HepG2 (cell line): ENCODE measurements around the gene WWC2. TPM values are rescaled to one million over a fixed set of nuclear protein-coding genes. Genes with fewer than 3 reads are reported as not detected.
"Not testable (repeated sequence)": the region's sequence is repeated elsewhere in the genome, so short reads cannot be mapped to it uniquely, and the experiment has no call there.

Source experiments
- ATAC-seq: fragments of 200-7000 bp; cut with Tn5 transposase; 3 replicates; pipeline ENCODE4 v1.9.1; 2020; ENCODE audit warnings: mild to moderate bottlenecking, moderate library complexity
- BruUV-seq: library from RNA; stranded (reverse); fragments of 400-500 nt; replicated peaks from 2 replicates; lab custom pipeline; 2021; lab: Mats Ljungman, UMichigan
- CTCF ChIA-PET: fragments of 300-600 bp; formaldehyde crosslinking; extraction: SDS; loops from one replicate; lab custom pipeline; 2021; ENCODE audit warnings: low total read pairs, inconsistent platforms, low intra/inter-chr PET ratio; lab: Yijun Ruan, JAX
- POLR2A ChIA-PET: fragments of 350-600 bp; sonication (Branson Sonifier 250); formaldehyde crosslinking; loops from one replicate; lab custom pipeline; 2020; ENCODE audit warnings: antibody characterized with exemption, inconsistent platforms; lab: Yijun Ruan, JAX
- DNase-seq: peaks from one replicate; pipeline ENCODE4 v3.0.0-alpha.2; 2015; ENCODE audit warnings: low spot score
- FAIRE-seq: peaks from 3 replicates; lab custom pipeline; 2011; peaks lifted over from hg19 to GRCh38; lab: Jason Lieb, UNC
- H2AFZ ChIP-seq: one replicate; pipeline ENCODE4 v1.6.1; 2011; ENCODE audit warnings: low read length, inconsistent platforms
- H3K27ac ChIP-seq: fragments of 300-600 bp; 3 replicates; pipeline ENCODE4 v1.8.0; 2011; ENCODE audit warnings: mixed run types, mild to moderate bottlenecking, mixed read lengths, low read length, inconsistent platforms; ENCODE audit not compliant: insufficient read depth; ENCODE audit errors: extremely low read length
- H3K27me3 ChIP-seq, 2 experiments: fragments of 200-600 bp in 1 of 2; 2 replicates in 1 of 2; 3 replicates in 1 of 2; pipeline versions ENCODE4 v1.6.0 to v1.8.0; 2011; ENCODE audit warnings: low read length in 2 of 2, mild to moderate bottlenecking in 2 of 2, moderate library complexity in 2 of 2, inconsistent platforms in 1 of 2; ENCODE audit not compliant: insufficient read depth in 2 of 2, control insufficient read depth in 1 of 2
- H3K36me3 ChIP-seq, 2 experiments: fragments of 200-600 bp in 1 of 2; replicated peaks in 1 of 2; 2 replicates in 1 of 2; 3 replicates in 1 of 2; pipeline versions ENCODE4 v1.5.1 to v1.8.0; 2011; ENCODE audit warnings: low read length in 2 of 2, inconsistent platforms in 1 of 2; ENCODE audit not compliant: insufficient read depth in 2 of 2, control insufficient read depth in 1 of 2
- H3K4me1 ChIP-seq: 2 replicates; pipeline ENCODE4 v1.5.1; 2012; ENCODE audit warnings: low read length, inconsistent platforms; ENCODE audit not compliant: insufficient read depth
- H3K4me2 ChIP-seq: 2 replicates; pipeline ENCODE4 v1.6.0; 2011; ENCODE audit warnings: low read depth, low read length, inconsistent platforms
- H3K4me3 ChIP-seq, 3 experiments: fragments of 200-600 bp in 1 of 3; sonication (generic), shearing (Covaris generic) in 1 of 3; replicated peaks in 1 of 3; 2 replicates each; pipeline ENCODE4 v1.5.1; 2011 to 2016; ENCODE audit warnings: low read length in 3 of 3, inconsistent platforms in 2 of 3, low read depth in 2 of 3, mild to moderate bottlenecking in 2 of 3, control low read depth in 1 of 3, mixed read lengths in 1 of 3; ENCODE audit not compliant: insufficient read depth in 1 of 3
- H3K79me2 ChIP-seq: one replicate; pipeline ENCODE4 v1.6.1; 2011; ENCODE audit warnings: low read length, inconsistent platforms; ENCODE audit not compliant: insufficient read depth
- H3K9ac ChIP-seq: 2 replicates; pipeline ENCODE4 v1.6.0; 2011; ENCODE audit warnings: mild to moderate bottlenecking, low read depth, low read length, inconsistent platforms; ENCODE audit not compliant: insufficient read depth
- H3K9me3 ChIP-seq: 2 replicates; pipeline ENCODE4 v1.5.1; 2012; ENCODE audit warnings: mild to moderate bottlenecking, low read length
- H4K20me1 ChIP-seq: 2 replicates; pipeline ENCODE4 v1.6.0; 2011; ENCODE audit warnings: inconsistent platforms, mild to moderate bottlenecking, low read length, moderate library complexity; ENCODE audit not compliant: insufficient read depth
- AGO2 ChIP-seq: fragments of 200-400 bp; formaldehyde crosslinking; optimal IDR thresholded peaks from 2 replicates; pipeline ENCODE3; 2017; ENCODE audit warnings: mild to moderate bottlenecking, low read depth, low read length, moderate library complexity
- BHLHE40 ChIP-seq: IDR thresholded peaks from 2 replicates; pipeline ENCODE4 v1.6.1; 2011; ENCODE audit warnings: low read length, improper control_type of control experiment
- CEBPB ChIP-seq: IDR thresholded peaks from 2 replicates; pipeline ENCODE4 v1.6.1; 2011; ENCODE audit warnings: low read depth, low read length, improper control_type of control experiment, borderline replicate concordance
- CEBPG ChIP-seq: IDR thresholded peaks from 2 replicates; pipeline ENCODE4 v1.6.1; 2016
- CREB1 ChIP-seq, 2 experiments: fragments of 450-650 bp in 1 of 2; IDR thresholded peaks; 2 replicates each; pipeline ENCODE4 v1.6.1; 2016 to 2017; ENCODE audit warnings: control low read depth in 1 of 2, mild to moderate bottlenecking in 1 of 2, missing compliant biosample characterization in 1 of 2, missing genetic modification characterization in 1 of 2
- FOSL2 ChIP-seq: sonication (generic); formaldehyde crosslinking; IDR thresholded peaks from 2 replicates; pipeline ENCODE4 v1.4.0; 2020; ENCODE audit warnings: missing genetic modification reagents
- MED1 ChIP-seq: sonication (generic); formaldehyde crosslinking; IDR thresholded peaks from 2 replicates; pipeline ENCODE4 v1.4.0; 2020; ENCODE audit warnings: missing genetic modification reagents
- MED8 ChIP-seq: sonication (generic); formaldehyde crosslinking; IDR thresholded peaks from 2 replicates; pipeline ENCODE4 v1.8.1; 2023; ENCODE audit warnings: mild to moderate bottlenecking, missing genetic modification reagents; ENCODE audit not compliant: insufficient replicate concordance
- NCOA2 ChIP-seq: sonication (generic); formaldehyde crosslinking; IDR thresholded peaks from 2 replicates; pipeline ENCODE4 v1.8.0; 2022; ENCODE audit warnings: inconsistent platforms
- USF2 ChIP-seq, 2 experiments: sonication (generic) in 1 of 2; formaldehyde crosslinking in 1 of 2; IDR thresholded peaks; 2 replicates each; pipeline versions ENCODE4 v1.5.1 to v1.6.1; 2011 to 2020; ENCODE audit warnings: borderline replicate concordance in 1 of 2, low read depth in 1 of 2, low read length in 1 of 2, mild to moderate bottlenecking in 1 of 2, missing genetic modification reagents in 1 of 2, moderate library complexity in 1 of 2
- ZNF431 ChIP-seq: sonication (generic); formaldehyde crosslinking; IDR thresholded peaks from 2 replicates; pipeline ENCODE4 v1.9.0; 2022; ENCODE audit warnings: missing genetic modification reagents, low read depth, mild to moderate bottlenecking, borderline replicate concordance
- ZNF552 ChIP-seq: sonication (generic); formaldehyde crosslinking; IDR thresholded peaks from 2 replicates; pipeline ENCODE4 v1.9.0; 2022; ENCODE audit warnings: missing genetic modification reagents, mild to moderate bottlenecking, borderline replicate concordance
- WGBS: methylation state at CpG from one replicate; pipeline ENCODE4 v1.1.6; 2017; ENCODE audit warnings: low lambda C conversion rate; 5-methylcytosine and 5-hydroxymethylcytosine counted together
- in situ Hi-C: cut with HindIII; loops from 2 replicates; pipeline ENCODE4 v1.10.0; 2017; ENCODE audit warnings: low pct_unique_long_range_greater_than_20kb; ENCODE audit not compliant: extremely low pct_ligation_motif_present
- intact Hi-C: fragments of 100-400 bp; cut with micrococcal nuclease; formaldehyde crosslinking; loops from one replicate; pipeline ENCODE4 v1.10.0; 2022; ENCODE audit not compliant: unreplicated experiment
- polyA plus RNA-seq, 8 experiments: library from polyadenylated mRNA; depleted of rRNA in 3 of 8; stranded (reverse) in 7 of 8; unstranded in 1 of 8; fragments of >200 nt; fragmentation: Illumina TruSeq in 4 of 8; extraction: Trizol in 4 of 8; gene quantifications; 2 replicates each; pipeline versions ENCODE4 v1.2.1 to v1.2.3, GENCODE V29; 2011 to 2016; ENCODE audit warnings: low read depth in 4 of 8, missing spikeins in 1 of 8, mixed read lengths in 1 of 8; ENCODE audit not compliant: insufficient read depth in 1 of 8
- total RNA-seq, 5 experiments: library from RNA; depleted of rRNA; stranded (reverse); fragments of >200 nt; fragmentation: Illumina TruSeq; extraction: Trizol; gene quantifications; 2 replicates each; pipeline ENCODE4 v1.2.3, GENCODE V29; 2016; ENCODE audit warnings: low read depth in 1 of 5
- TF ChIP-seq, protein P1 (sequence below): sonication (generic); formaldehyde crosslinking; IDR thresholded peaks from 2 replicates; pipeline ENCODE4 v1.4.0; 2020; ENCODE audit warnings: missing genetic modification reagents

Gene WWC2
- total and polyA plus RNA-seq, 2 of the 13 experiments (the other 11 are each of a cell fraction or from before 2014, with no cell fraction given): 40.0 to 50.1 TPM

- peak; percentile 52 for TF ChIP-seq AGO2
- TF ChIP-seq, protein P1, sequence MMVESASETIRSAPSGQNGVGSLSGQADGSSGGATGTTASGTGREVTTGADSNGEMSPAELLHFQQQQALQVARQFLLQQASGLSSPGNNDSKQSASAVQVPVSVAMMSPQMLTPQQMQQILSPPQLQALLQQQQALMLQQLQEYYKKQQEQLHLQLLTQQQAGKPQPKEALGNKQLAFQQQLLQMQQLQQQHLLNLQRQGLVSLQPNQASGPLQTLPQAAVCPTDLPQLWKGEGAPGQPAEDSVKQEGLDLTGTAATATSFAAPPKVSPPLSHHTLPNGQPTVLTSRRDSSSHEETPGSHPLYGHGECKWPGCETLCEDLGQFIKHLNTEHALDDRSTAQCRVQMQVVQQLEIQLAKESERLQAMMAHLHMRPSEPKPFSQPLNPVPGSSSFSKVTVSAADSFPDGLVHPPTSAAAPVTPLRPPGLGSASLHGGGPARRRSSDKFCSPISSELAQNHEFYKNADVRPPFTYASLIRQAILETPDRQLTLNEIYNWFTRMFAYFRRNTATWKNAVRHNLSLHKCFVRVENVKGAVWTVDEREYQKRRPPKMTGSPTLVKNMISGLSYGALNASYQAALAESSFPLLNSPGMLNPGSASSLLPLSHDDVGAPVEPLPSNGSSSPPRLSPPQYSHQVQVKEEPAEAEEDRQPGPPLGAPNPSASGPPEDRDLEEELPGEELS (CRISPR knock-in tag): no peak
These were observed 225.6 kb downstream of the WWC2 start (continued) for GRCh38 chr4:183324619-183325018.

DNA sequence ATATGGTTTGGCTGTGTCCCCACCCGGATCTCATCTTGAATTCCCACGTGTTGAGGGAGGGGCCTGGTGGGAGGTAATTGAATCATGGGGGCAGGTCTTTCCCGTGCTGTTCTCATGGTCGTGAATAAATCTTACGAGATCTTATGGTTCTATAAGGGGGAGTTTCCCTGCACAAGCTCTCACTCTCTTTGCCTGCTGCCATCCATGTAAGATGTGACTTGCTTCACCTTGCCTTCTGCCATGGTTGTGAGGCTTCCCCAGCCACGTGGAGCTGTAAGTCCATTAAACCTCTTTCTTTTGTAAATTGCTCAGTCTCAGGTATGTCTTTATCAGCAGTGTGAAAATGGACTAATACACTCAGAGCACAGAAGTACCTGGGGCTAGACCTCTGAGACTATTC lies 227.3 kb downstream of the WWC2 start:
- TF ChIP-seq ZNF431 (CRISPR knock-in tag): peak; percentile 74; the same call in 1 of the 2 replicates
- CTCF ChIA-PET, intact Hi-C loops, H3K36me3 ChIP-seq, H3K79me2 ChIP-seq, H3K9me3 ChIP-seq, POLR2A ChIA-PET, ATAC-seq, H3K27ac ChIP-seq, in situ Hi-C loops, H3K9ac ChIP-seq, H2AFZ ChIP-seq, FAIRE-seq, DNase-seq, H4K20me1 ChIP-seq, BruUV-seq, H3K4me2 ChIP-seq, H3K4me3 ChIP-seq, H3K27me3 ChIP-seq: not testable (repeated sequence)
- H3K4me1 ChIP-seq: peaks cover 42% of the 10 kb centered on the region
- WGBS: 76% methylated on average over 6 of the region's 6 CpGs

DNA sequence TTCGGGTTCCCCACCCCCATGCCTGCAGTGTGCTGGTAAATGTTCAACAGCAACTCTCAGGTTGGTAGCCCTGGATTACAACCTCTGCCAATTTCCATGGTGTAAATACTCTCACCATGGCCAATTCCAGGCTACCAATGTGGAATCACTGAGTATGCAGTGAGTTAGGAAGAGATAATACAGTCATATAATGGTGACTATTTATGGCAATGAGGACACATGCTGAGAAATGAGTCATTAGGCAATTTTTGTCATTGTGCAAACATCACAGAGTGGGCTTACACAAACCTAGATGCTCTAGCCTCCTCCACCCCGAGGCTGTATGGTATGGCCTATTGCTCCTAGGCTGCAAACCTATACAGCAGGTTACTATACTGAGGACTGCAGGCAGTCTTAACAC lies 227.8 kb downstream of the WWC2 start:
- BruUV-seq: no TSS peak
- no peaks in the 10 kb centered on the region for H3K36me3 ChIP-seq
- H3K9me3 ChIP-seq: no peaks in the 10 kb centered on the region
- no peak overlapping the region for H3K9ac ChIP-seq
- no peak overlapping the region for H3K27ac ChIP-seq
- ATAC-seq (peak; percentile 21), FAIRE-seq (no peak), DNase-seq (peak; percentile 64)
- H4K20me1 ChIP-seq: no peaks in the 10 kb centered on the region
- peaks cover 38% of the 10 kb centered on the region for H3K4me1 ChIP-seq
- 9% methylated on average over 1 of the region's 2 CpGs for WGBS
- CTCF ChIA-PET: no interaction called here
- H3K4me2 ChIP-seq: no peak overlapping the region
- no peak overlapping the region for H3K4me3 ChIP-seq
- no peak overlapping the region for H2AFZ ChIP-seq
- no peaks in the 10 kb centered on the region for H3K79me2 ChIP-seq
- in situ Hi-C loops: no loop called here
- no peaks in the 10 kb centered on the region; a peak in 1 of 5 replicates for H3K27me3 ChIP-seq
- POLR2A ChIA-PET: no interaction called here
- intact Hi-C loops: no loop called here
- TF ChIP-seq NCOA2 (no peak), ZNF552 (CRISPR knock-in tag) (no peak), USF2 (IDR thresholded peaks at IDR 0.05; ENCODE audit: low read depth, low read length) (no peak), USF2 (CRISPR knock-in tag; IDR thresholded peaks at IDR 0.05; ENCODE audit: borderline replicate concordance) (no peak), MED8 (CRISPR knock-in tag) (no peak), FOSL2 (peak; percentile 84), CEBPB (peak; percentile 61), BHLHE40 (no peak), CREB1 (IDR thresholded peaks at IDR 0.05) (0 out of 2 replicates have a peak, but pooled peaks have one; percentile 8), CREB1 (CRISPR knock-in tag; IDR thresholded peaks at IDR 0.05) (no peak), CEBPG (CRISPR knock-in tag) (0 out of 2 replicates have a peak, but pooled peaks have one; percentile 4), MED1 (CRISPR knock-in tag) (no peak)
